GM12873 (cell line): ENCODE data around the gene OR2M2.

Experiments used
- TF ChIP-seq, protein P1 (sequence below): IDR thresholded peaks from 2 replicates; pipeline ENCODE4 v1.5.1; 2012; ENCODE audit warnings: low read depth, mild to moderate bottlenecking, moderate library complexity, low read length, control low read depth; ENCODE audit not compliant: insufficient read depth; ENCODE audit errors: missing control alignments

OR2M2 gene

DNA sequence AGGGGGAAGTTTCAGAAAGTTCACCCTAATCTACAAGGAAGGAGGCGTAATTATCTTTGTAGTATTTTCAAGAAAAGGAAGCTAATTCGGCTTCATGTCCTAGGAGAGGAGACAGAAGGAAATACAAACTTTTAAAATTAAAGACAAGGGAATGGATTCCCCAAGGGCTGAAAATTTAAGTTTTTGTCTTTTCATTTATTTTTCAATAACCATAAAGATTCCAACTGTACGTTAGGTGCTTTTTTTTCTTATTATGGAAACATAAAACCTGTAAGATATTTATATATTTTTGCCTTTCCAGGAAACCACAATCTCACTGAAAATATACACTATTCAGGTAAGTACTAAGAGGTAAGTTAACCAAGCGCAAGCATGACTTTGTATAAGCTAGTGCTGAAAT lies 22.3 kb downstream of the OR2M2 start, which contains the start of gene OR2M3:
OR2M3 (plus strand) TSS at position 301 of the 400 bp plus-strand sequence. CDS start 5,803 bp downstream, outside the sequence.
- TF ChIP-seq, protein P1, sequence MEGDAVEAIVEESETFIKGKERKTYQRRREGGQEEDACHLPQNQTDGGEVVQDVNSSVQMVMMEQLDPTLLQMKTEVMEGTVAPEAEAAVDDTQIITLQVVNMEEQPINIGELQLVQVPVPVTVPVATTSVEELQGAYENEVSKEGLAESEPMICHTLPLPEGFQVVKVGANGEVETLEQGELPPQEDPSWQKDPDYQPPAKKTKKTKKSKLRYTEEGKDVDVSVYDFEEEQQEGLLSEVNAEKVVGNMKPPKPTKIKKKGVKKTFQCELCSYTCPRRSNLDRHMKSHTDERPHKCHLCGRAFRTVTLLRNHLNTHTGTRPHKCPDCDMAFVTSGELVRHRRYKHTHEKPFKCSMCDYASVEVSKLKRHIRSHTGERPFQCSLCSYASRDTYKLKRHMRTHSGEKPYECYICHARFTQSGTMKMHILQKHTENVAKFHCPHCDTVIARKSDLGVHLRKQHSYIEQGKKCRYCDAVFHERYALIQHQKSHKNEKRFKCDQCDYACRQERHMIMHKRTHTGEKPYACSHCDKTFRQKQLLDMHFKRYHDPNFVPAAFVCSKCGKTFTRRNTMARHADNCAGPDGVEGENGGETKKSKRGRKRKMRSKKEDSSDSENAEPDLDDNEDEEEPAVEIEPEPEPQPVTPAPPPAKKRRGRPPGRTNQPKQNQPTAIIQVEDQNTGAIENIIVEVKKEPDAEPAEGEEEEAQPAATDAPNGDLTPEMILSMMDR: no peak

DNA sequence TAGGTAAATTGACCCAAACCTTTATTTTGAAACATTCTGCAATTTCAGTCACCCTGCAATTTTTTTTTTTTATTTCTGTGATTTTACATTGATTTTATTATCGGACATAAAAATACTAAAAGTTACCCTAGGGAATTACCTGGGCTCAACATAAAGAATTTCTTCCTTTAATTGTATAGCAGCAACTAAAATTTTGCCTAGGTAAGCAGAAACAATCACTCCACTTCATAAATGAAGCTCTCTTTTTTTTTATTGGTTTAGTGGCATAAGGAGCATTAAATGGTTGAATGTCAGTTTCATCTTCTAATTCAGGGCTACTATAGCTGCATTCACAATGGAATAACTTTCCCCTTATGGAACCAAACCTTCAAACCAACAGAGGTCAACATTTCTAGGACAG lies 41.3 kb downstream of the OR2M2 start:
- TF ChIP-seq, protein P1: no peak

DNA sequence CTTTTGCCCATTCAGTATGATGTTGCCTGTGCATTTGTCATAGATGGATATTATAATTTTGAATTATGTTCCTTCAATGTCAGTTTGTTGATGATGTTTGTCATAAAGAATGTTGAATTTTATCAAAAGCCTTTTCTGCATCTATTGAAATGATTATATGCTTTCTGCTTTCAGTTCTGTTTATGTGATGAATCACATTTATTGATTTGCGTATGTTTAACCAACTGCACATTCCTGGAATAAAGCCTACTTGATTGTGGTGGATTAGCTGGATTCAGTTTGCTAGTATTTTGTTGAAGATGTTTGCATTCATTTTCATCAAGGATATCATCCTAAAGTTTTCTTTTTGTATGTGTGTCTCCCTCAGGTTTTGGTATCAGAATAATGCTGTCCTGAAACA lies 50.9 kb downstream of the OR2M2 start:
- TF ChIP-seq, protein P1: no peak

DNA sequence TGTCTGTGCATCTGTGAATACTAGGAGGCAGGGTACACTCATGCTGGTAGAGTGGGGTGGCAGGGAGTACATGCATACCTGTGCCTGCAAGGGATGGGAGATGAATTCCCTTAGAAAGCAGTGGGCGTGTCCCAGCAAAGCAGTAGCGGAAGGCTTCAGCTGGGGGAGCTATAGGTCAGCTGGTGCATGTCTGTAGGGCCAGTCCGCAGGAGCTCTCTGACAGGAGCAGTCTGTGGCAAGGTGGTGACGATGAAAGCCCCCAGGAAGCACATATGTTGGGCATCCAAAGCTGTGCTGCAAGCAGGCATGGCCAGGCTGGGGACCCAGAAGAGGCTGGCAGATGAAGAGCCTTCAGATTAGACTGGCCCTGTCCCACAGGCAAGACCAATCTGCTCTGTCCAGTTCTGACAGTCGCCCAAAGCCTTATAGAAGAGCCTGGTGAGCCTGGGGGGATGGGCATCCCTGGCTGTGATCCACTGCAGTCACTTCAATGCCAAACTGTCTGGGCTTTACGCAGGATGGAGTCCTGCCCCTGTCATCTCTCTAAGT lies 54.8 kb downstream of the OR2M2 start:
- TF ChIP-seq, protein P1: no peak
